ENCODE data around the gene OR10G3. TPM values are rescaled to one million over a fixed set of nuclear protein-coding genes. Genes with fewer than 3 reads are reported as not detected.

Gene OR10G3
- total RNA-seq, 3 donors from 2014 or later = not detected

DNA sequence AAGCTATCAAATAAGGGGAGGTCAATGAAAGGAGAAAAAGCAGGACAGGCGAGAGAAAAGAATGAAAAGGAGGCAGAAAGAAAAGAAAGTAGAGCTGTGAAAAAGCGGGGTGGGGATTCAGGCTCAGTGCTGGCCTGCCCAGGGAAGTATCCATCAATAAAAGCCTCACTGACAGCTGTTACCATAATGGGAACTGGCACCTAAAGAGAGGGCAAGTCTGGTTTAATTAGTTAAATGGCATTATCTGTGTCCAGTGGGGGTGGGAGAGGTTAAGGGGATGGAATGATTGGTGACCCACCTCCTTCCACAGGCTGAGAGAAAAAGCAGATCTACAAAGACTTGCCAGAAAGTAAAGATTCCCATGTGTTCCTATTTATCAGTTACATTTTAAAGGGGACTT is 61.2 kb downstream of the OR10G3 start:
- Histone ChIP-seq H3K36me3 (no peaks in the 10 kb centered on the region), H3K27me3 (no peaks in the 10 kb centered on the region), H3K4me3 (no peak overlapping the region), H3K4me1 (no peaks in the 10 kb centered on the region), H3K9me3 (no peaks in the 10 kb centered on the region), H3K27ac (no peak overlapping the region)
- TF ChIP-seq POLR2A (IDR thresholded peaks at IDR 0.05) (no peak), POLR2AphosphoS5 (IDR thresholded peaks at IDR 0.05) (no peak)
- TF ChIP-seq, protein P1, sequence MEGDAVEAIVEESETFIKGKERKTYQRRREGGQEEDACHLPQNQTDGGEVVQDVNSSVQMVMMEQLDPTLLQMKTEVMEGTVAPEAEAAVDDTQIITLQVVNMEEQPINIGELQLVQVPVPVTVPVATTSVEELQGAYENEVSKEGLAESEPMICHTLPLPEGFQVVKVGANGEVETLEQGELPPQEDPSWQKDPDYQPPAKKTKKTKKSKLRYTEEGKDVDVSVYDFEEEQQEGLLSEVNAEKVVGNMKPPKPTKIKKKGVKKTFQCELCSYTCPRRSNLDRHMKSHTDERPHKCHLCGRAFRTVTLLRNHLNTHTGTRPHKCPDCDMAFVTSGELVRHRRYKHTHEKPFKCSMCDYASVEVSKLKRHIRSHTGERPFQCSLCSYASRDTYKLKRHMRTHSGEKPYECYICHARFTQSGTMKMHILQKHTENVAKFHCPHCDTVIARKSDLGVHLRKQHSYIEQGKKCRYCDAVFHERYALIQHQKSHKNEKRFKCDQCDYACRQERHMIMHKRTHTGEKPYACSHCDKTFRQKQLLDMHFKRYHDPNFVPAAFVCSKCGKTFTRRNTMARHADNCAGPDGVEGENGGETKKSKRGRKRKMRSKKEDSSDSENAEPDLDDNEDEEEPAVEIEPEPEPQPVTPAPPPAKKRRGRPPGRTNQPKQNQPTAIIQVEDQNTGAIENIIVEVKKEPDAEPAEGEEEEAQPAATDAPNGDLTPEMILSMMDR (IDR thresholded peaks at IDR 0.05) = no peak
- no peak for DNase-seq (ENCODE audit: low spot score in 2 of 2)
- intact Hi-C loops (cut with DNase I; ENCODE audit: low total_unique reads) = no loop called here

Other genes starting within 250 kb of the OR10G3 start
- gene SUPT16H, start 196.1 kb downstream of the OR10G3 start, total RNA-seq = 10 to 100 TPM; 66.1 to 79.3 (median 73.1) TPM
- 10 to 100 TPM; 53.8 to 81.4 (median 72.4) TPM for gene CHD8, start 124.0 kb downstream of the OR10G3 start, total RNA-seq
- 10 to 100 TPM; 26.9 to 28.5 (median 27.5) TPM for gene RAB2B, start 103.1 kb downstream of the OR10G3 start, total RNA-seq
- 10 to 100 TPM; 38.0 to 55.2 (median 52.1) TPM for gene TOX4, start 102.9 kb downstream of the OR10G3 start, total RNA-seq
- 10 to 100 TPM; 51.4 to 79.6 (median 79.6) TPM for gene METTL3, start 68.7 kb downstream of the OR10G3 start, total RNA-seq
- gene SALL2, start 53.7 kb downstream of the OR10G3 start, total RNA-seq = 10 to 100 TPM in 2 of 3 donors, 1 to 10 TPM in 1; 3.0 to 11.8 (median 10.7) TPM
- not detected for gene OR10G2, start 54.9 kb upstream of the OR10G3 start, total RNA-seq
- gene OR4E2, start 73.8 kb upstream of the OR10G3 start, total RNA-seq = not detected
- not detected for gene OR4E1, start 93.7 kb upstream of the OR10G3 start, total RNA-seq